NCI-H2081 (cell line): Measurements from ENCODE around the gene MYRFL.
A peak's percentile ranks its signal among the peaks of the same experiment; 100 is the strongest.
"Not testable (repeated sequence)": the region's sequence is repeated elsewhere in the genome, so short reads cannot be mapped to it uniquely, and the experiment has no call there.

ENCODE experiments used
- DNase-seq, 2 experiments: peaks; one replicate each; lab custom pipeline; 2025; lab: John Stamatoyannopoulos, UW

The MYRFL gene

DNA sequence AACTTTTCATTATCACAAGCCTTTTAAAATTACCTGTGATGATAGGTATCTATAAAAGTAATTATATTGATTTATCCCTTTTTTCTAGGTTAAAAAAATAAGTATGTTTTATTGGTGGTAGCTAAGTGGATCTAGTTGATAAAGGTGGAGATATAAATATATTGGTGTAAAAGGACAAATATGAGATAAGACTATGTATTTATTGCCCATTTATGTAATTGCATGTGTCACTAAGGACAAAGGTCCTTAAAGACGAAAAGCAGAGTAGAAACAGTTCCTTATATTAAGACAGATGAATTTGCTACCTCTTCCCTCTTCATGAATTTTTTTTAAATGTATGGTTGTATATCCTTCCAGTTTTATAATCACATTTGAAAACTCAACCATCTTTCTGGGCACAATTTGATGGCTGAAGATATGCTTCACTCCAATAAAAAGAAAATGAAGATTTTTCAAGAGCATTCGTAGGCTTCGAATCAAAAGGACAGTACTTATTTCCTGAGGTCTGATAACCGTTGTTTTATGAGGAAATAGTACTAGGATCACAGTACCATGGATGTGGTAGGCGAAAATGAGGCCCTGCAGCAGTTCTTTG, at the start of gene MYRFL:
MYRFL (plus strand) TSS at position 262 of the 595 bp plus-strand sequence; CDS start at position 553, 291 bp downstream.
- no peak for DNase-seq

DNA sequence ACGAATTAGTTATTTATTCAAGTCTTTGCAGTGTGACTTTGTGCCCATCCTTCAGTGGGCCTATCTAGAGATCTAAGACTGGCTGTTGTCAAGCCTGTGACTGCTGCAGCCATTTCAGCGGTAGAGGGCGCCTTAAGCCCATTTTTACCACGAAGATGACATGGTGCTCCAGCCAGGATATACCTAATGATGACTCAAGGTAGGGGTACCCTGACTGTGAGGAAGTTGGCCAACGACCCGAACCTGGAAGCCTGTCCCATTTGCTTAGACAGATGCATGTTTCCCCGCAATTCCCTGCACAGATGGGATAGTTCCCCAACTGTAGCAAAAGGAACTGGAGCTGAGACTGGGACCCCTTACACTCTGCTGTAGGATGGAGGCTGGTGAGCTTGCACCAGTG, 45.1 kb upstream of the MYRFL start:
- DNase-seq: peak; percentile 3 to 7

DNA sequence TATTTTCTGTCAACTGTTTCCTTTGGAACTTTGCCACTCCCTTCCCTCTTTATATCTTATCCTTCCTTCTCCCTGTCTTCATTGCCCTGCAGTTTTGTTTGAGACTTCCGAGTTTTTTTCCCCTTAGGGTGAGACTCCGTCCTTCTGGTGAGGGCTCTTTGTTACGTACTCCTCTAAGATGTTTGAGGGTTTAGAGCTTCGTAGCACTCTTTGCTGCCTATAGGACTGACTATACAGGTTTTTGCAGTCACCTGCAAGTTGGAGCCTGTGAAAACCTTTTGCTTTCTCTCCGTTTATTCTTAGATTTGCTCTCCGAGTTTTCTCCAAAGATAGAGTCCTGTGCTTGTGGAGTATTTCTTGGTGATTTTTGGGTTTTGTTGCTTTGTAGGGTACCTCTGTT, 41.7 kb upstream of the MYRFL start:
- no peak for DNase-seq

DNA sequence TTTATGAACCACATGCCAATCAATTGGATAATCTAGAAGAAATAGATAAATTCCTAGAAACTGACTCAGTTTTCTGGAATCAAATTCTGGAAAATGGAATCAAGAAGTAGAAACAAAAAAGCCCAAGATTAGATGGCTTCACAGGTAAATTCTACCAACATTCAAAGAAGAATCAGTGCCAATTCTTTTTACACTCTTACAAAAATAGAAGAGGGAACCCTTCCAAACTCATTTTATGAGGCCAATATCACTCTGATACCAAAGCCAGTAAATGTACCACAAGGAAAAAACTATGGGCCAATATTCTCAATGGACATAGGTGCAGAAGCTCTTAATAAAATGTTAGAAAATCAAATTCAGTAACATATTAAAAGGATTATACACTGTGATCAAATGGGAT, 35.7 kb upstream of the MYRFL start:
- DNase-seq: no peak

DNA sequence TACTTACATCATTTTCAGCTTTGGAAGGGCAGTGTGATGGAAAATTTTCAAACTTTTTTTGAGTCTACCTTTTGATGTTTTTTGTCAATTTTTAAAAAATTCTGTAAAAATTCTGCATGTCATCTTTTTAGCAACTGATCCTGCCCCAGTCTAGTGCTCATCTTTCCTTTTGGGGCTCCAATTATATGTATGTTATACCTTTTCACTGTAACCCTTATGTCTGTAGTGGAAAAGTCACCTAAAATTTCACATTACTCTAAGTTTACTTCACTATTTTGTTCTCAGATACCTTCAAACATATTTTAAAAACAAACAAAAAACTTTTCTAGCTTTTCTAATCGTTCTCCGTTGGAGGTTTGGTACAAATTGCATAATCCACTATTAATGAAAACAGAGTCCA, 32.5 kb upstream of the MYRFL start:
- no peak for DNase-seq

DNA sequence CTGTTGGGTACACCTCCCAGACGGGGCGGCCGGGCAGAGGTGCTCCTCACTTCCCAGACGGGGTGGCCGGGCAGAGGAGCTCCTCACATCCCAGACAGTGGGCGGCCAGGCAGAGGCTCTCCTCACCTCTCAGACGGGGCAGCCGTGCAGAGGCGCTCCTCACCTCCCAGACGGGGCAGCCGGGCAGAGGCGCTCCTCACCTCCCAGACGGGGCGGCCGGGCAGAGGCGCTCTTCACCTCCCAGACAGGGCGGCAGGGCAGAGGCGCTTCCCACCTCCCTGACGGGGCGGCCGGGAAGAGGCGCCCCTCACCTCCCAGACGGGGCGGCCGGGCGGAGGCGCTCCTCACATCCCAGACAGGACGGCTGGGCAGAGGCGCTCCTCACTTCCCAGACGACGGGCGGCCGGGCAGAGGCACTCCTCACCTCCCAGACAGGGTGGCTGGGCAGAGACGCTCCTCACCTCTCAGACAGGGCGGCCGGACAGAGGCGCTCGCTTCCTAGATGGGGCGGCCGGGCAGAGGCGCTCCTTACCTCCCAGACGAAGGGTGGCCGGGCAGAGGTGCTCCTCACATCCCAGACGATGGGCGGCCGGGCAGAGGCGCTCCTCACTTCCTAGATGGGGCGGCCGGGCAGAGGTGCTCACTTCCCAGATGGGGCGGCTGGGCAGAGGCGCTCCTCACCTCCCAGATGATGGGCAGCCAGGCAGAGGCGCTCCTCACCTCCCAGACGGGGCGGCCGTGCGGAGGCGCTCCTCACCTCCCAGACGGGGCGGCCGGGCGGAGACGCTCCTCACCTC, 17.7 kb upstream of the MYRFL start:
- not testable (repeated sequence) for DNase-seq

DNA sequence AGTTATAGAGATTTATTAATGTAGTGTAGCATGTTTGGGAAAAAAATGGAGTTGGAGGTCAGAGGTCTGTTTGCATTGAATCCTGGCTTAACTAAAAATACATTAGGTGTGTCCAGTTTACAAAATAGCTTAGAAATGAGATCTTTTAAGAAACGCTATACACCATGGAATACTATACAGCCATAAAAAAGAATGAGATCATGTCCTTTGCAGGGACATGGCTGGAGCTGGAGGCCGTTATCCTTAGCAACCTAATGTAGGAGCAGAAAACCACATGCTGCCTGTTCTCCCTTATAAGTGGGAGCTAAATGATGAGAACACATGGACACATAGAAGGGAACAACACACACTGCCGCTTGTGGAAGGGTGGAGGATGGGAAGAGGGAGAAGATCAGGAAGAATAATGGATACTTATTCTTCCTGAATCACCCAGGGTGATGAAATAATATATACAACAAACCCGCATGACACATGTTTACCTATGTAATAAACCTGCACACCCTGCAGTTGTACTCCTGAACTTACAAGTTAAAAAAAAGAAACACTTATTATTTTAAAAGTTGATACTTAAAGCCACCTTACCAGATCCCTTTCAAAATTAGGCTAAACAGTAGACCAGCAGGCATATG, 14.0 kb upstream of the MYRFL start:
- DNase-seq: no peak

DNA sequence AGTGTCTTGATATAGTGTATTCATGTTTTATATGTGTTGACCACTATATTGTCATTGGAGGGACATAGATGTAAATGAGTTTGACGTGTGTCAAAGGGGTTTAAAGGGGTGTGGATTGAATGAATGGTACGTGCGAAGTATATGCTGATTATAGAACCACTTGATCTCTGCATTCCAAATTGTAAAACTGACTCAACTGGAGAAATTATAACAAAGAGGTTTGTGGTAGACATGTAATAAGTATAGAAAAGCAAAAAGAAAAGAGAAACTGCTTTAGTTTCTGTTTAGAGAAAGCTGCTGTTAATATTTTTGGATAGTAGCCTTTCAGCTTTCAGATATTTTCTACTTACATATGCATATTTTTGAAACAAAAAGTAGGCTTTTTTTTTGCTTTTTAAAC, 8.9 kb upstream of the MYRFL start:
- no peak for DNase-seq

DNA sequence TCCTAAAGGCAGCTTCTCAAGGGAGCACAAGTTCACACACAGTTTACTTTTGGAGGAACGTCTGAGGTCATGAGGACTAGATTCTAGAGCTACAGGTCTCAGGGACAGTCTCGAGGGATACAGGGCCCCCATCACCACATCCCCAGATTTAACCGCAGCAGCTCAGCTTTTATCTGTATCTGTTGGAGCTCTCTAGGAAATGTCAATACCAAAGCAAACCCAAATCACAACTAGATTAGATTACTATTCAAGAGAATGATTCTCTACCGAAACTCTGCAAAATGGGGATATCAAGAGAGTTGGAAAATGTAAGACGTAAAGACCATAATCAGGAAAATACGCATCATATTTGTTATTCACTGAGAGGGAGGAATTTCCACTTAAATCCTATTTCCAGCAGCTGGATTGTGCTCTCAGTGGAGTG, 4.0 kb upstream of the MYRFL start:
- DNase-seq: no peak

DNA sequence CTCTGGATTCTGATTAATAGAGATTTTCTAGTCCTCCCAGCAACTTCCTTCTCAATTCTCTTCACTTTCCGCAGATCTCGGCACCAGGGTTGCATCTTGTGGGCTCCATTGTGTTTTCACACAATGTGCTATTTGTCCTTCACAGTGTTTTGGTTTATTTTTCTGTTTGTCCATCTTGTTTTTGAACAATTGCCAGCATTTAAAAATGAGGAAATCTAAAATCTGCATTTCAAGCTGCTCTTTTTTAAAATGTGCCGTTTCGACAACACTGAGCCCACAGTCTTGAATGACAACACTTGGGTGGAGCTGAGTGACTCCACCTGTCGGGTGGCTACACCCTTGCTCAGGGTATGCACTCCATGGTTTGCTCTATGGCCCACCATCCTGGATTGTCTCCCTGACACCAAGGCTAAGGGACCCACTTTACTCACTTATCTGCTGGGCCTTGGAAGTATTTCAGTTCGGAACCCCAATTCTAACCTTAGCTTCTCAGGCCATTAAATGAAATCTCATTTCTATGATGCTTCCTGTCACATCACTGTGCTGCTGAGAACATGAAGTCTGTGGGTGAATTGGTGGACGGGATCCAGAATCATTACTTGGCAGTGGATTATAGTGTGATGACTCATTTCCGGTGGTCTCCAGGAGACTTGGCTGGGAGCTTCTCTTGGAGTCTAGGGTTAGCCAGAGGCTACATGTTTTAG, 3.4 kb upstream of the MYRFL start:
- DNase-seq: peak in 1 of 2 experiments; percentile 58

DNA sequence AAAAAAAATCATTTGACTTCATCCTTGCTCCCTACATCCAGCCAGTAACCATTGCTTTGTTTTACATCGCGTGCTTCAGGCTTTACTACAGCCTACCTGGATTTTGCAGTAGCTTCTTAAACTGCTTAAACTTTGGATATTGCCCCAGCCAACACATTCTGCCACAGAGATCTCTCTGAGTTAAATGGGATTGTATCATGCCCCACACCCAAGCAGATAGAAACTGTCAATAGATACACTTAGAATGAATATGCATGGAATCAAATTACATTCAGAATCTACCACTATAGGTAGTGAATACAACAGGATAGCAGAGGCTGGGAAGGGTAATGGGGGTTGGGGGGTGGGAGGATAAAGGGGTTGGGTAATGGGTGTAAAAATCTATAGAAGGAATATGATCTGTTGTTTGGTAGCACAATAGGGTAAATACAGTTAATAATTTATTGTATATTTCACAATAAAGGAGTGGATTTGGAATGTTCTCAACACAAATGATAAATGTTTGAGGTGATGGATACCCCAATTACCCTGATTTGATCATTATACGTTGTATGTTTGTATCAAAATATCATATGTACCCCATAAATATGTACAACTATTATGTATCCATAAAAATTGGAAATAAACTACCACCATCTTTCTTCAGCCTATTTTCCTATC, 2.7 kb upstream of the MYRFL start:
- DNase-seq: no peak

DNA sequence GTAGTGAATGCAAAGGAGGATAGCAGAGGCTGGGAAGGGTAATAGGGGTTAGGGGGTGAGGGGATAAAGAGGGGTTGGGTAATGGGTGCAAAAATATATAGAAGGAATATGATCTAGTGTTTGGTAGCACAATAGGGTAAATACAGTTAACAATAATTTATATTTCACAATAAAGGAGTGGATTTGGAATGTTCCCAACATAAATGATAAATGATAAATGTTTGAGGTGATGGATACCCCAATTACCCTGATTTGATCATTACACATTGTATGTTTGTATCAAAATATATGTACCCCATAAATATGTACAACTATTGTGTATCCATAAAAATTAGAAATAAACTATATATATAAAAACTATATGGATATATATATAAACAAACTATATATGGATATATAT, 999 bp upstream of the MYRFL start:
- no peak for DNase-seq

DNA sequence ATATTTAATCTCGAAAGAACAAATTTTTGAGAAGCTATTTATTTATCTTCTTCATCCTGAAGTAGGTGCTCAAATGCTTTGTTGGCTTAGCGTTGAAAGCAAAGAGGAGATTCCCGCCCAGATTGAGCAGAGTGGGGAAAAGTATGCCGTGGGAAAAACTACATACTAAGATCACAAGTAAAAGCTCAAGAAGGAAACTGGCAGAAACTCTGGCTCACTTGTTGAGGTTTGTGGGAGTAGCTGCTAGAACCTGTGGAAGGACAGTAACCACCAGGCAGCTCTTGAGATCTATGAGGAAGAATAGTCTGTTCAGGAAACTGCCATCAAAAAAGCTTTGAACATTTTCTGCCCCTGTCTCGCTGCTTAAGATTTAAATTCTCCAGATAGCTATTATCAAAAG, 3.9 kb downstream of the MYRFL start:
- DNase-seq: no peak

DNA sequence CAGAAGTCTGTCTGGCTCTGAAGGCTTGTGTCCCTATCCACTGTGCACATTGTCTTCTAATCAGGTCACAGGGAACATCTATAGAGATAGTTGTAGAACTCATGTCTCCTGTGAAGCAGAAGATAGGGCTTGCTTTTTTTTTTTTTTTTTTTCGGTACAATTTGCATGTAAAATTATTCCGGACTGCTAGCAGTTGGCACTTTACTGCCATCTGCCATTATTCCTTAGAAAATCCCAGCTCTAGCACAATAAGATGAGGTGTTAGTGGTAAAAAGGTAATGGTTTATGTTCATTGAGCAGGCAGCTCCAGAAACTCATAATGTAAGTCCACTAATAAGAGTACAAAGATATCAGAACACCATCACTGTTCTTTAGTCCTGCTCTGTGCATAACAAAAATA, 8.7 kb downstream of the MYRFL start:
- DNase-seq: no peak

DNA sequence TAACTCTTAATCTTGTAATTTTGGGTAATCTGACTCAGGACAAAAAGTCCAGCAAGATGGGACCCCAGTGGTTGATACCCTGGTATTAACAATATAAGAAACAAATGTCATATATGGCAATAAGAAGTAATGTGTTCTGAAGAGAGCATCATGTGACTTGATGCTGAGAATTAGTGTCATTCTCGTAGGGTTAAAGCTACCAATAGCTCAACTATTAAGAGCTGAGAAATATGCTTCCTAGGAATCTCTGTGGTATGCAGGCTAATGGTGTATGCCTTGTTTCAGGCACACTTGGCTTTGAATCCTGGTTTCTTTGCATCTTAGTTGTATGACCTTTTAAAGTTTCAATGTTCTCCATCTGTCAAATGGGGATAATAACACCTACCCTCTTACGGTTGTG, 9.1 kb downstream of the MYRFL start:
- no peak for DNase-seq

DNA sequence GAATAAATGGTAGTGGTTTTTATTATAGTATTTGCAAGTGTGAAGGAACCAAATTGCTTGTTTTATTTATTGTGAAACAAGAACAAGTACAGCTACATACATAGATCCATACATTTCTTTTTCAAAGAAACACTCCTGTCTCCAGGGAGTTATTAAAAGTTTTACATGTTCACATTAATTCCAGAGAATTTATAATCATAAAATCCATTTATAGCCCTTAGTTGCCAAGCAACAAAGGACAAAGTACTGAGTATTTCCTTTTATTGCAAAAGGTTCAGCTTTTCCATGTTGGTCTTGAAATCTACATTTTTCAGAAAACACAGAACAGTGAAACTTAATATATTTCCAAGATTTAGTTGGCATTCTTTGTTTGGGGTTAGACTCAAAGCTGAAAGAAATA, 9.5 kb downstream of the MYRFL start:
- no peak for DNase-seq

DNA sequence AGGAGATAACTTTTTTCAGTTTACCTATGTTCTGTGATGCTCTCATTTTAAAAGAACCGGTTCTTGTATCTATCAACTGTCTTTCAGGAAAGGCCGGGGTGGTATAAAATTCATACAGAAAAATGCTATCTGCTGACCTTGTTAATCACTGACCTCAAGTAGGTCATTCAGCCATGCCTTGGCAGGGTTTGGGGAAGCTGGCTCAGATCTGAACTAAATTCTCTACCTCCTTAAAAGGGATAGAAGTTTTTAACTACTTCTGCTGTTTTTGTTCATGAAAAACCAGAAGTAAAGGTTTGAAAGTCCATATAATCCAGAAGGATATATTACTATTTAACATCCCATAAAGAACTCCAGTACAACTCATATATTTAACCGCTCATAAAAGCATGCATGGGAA, 10.1 kb downstream of the MYRFL start:
- DNase-seq: no peak

DNA sequence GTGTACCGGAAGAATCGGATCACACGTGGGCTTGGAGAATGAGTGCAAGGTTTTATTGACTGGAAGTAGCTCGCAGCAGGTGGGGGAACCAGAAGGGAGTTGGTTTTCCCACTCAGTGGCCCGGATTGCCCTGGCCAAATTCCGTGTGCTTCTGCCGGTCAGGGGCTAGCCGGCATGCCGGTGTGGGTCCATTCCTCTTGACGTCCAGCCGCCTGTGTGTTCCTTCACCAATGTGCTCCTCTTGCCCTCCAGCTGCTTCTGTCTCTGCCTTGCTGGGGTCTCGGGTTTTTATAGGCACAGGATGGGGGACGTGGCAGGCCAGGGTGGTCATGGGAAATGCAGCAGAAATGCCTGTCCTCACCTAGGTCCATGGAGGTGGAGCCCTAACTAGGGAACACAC, 11.0 kb downstream of the MYRFL start:
- no peak for DNase-seq

DNA sequence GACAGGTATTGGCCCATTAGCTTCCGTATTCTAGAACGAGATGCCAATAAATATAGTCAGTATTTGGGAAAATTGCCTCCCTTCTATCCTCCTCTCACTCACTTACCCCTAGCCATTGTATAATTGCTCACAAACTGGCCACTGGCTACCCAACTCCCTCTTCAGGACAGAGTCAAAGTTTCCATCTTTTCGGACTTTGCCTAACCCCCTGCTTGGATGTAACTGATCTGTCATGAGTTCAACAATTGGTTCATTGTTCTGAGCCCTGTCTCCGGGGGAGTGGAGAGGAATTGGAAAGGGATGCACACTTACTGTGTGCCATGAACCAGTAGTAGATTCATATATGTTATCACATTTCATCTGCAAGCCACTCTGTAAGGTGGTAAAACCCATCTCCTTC, 12.2 kb downstream of the MYRFL start:
- no peak for DNase-seq

DNA sequence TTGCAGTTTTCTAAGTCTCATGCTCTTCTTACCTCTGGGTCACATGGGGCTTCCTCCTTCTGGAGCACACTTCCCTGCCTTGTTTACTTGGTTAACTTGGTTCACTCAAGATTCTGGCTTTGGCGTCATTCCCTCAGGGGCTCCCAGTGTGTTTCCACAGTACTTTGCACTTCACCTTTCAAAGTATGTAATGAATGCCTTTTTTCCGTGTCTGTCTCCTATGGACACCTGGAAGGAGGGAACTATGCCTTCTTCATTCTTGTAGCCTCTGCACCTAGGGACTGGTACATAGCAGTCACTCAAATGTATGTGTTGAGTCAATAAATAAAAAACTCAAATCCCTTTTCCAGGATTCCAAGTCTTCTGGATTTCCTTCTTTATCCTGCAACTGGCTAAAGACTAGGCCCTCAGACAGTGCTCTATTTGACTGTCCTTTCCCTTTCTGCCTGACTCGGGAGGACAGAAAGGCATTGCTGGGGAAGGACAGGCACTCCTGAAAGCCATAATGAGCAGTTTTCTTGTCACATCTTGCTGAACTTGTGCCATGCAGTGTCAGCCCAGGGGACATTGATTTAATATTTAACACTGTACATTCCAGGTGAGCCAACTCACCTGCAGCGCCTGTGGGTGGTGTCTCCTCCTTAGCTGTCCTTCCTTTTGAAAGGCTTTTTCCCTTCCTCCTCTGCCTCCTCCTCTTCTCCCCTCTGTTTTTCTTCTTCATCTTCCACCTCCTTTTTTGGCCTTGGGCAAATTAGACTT, 12.8 kb downstream of the MYRFL start:
- DNase-seq: no peak

DNA sequence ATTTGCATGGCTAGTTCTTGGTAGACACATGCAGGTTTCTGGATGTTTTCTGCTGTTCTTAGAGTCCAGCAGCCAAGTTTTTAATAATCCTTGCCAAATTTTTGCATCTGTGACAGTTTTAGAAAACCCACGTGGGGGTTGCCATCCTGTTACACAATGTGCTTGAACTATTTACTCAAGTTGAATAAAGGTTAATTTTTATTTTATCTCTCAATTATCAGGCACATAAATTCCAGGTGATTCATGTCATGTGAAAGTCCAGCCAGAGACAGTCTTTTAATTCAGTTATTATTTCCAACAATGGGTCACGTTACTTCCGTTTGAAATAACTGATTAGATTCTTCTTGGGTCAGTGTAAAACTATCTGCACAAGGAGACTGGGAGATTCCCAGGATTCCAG, 15.7 kb downstream of the MYRFL start:
- DNase-seq: no peak
